ENCODE measurements around the gene NBAS. TPM values are rescaled to one million over a fixed set of nuclear protein-coding genes. Genes with fewer than 3 reads are reported as not detected.

The NBAS gene
- total RNA-seq, 1 experiment from 2014 or later, result 32.5 TPM

DNA sequence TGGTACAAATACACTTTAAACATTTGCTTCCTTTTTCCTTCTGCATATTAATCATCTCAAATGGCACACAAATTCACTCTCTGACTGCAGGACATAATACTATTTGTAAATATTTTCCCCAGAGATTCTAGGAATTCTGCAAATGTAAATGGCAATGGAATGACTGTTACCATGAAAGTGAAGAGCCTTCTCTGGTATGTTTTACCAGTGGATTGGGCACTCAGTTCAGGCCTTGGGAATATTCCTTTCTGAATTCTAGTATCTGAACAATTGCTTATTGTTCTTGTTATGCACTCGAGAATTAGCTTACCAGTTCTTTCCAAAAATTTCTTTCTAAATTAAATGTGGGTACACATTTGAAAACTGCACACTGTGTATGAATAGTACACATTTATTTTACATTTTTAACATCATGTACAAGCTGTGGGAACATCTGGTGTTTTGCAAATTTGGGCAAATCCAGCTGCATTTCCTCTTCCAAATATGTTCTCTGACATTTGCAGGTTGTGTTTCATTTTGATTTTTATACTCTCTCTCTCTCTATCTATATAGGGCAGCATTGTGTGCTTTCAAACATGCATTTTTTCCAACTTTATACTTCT, 289.1 kb downstream of the NBAS start:
- Histone ChIP-seq H3K27ac (ENCODE audit: insufficient read length, low read depth, low read length) (no peak overlapping the region), H4K91ac (ENCODE audit: insufficient read length, low read depth, low read length) (no peak overlapping the region), H3K9me3 (ENCODE audit: control insufficient read depth, low read depth, low read length) (no peaks in the 10 kb centered on the region), H3K23ac (ENCODE audit: insufficient read length, low read depth, low read length) (no peak overlapping the region), H2BK20ac (ENCODE audit: low read depth, low read length, poor library complexity, severe bottlenecking) (no peak overlapping the region), H2BK15ac (ENCODE audit: low read depth, low read length) (no peak overlapping the region), H3K14ac (ENCODE audit: insufficient read depth, low read length) (no peak overlapping the region), H3K79me2 (ENCODE audit: insufficient read depth, low read length) (no peaks in the 10 kb centered on the region), H2BK12ac (ENCODE audit: insufficient read length, low read depth, low read length) (no peak overlapping the region), H3K4me1 (ENCODE audit: insufficient read depth, low read length) (no peaks in the 10 kb centered on the region), H2AFZ (ENCODE audit: low read length) (no peak overlapping the region), H2BK5ac (ENCODE audit: insufficient read length, low read length) (no peak overlapping the region), H2AK5ac (ENCODE audit: insufficient read length, low read length) (no peak overlapping the region), H3K56ac (ENCODE audit: insufficient read length, low read depth, low read length) (no peak overlapping the region), H4K20me1 (ENCODE audit: control insufficient read depth, insufficient read depth, insufficient read length) (no peaks in the 10 kb centered on the region), H3K27me3 (ENCODE audit: insufficient read depth, low read length) (no peaks in the 10 kb centered on the region), H2BK120ac (ENCODE audit: low read depth, low read length, poor library complexity, severe bottlenecking) (no peak overlapping the region), H3K4me2 (ENCODE audit: insufficient read depth, insufficient read length, low read length) (no peak overlapping the region), H3K9ac (ENCODE audit: extremely low read depth, insufficient read length, low read length) (no peak overlapping the region), H4K5ac (ENCODE audit: insufficient read length, low read depth, low read length) (no peak overlapping the region), H3K23me2 (ENCODE audit: insufficient read length, low read depth, low read length, poor library complexity, severe bottlenecking) (no peaks in the 10 kb centered on the region), H3K79me1 (ENCODE audit: insufficient read depth, low read depth, low read length, poor library complexity, severe bottlenecking) (no peaks in the 10 kb centered on the region), H3K18ac (ENCODE audit: insufficient read length, low read depth, low read length) (no peak overlapping the region), H3T11ph (ENCODE audit: low read length) (no peak overlapping the region), H4K8ac (replicated peaks; ENCODE audit: insufficient read length, low read depth, low read length) (no peak overlapping the region), H3K4ac (ENCODE audit: low read depth, low read length) (no peak overlapping the region)
- Mint-ChIP-seq H3K4me1 (peaks cover 5 to 10% of the 10 kb centered on the region in 2 experiments), H3K27ac (no peak overlapping the region), H3K9me3 (no peaks in the 10 kb centered on the region), H3K4me3 (no peak overlapping the region), H3K27me3 (ENCODE audit: low read depth) (no peaks in the 10 kb centered on the region), H3K36me3 (ENCODE audit: insufficient read depth in 1 of 3, low read depth in 3 of 3) (peaks cover 4 to 6% (median 4%) of the 10 kb centered on the region in 3 experiments; a peak in 5 of 7 replicates)
- TF ChIP-seq, protein P1, sequence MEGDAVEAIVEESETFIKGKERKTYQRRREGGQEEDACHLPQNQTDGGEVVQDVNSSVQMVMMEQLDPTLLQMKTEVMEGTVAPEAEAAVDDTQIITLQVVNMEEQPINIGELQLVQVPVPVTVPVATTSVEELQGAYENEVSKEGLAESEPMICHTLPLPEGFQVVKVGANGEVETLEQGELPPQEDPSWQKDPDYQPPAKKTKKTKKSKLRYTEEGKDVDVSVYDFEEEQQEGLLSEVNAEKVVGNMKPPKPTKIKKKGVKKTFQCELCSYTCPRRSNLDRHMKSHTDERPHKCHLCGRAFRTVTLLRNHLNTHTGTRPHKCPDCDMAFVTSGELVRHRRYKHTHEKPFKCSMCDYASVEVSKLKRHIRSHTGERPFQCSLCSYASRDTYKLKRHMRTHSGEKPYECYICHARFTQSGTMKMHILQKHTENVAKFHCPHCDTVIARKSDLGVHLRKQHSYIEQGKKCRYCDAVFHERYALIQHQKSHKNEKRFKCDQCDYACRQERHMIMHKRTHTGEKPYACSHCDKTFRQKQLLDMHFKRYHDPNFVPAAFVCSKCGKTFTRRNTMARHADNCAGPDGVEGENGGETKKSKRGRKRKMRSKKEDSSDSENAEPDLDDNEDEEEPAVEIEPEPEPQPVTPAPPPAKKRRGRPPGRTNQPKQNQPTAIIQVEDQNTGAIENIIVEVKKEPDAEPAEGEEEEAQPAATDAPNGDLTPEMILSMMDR (conservative IDR thresholded peaks at IDR 0.05), result no peak
- no peak for DNase-seq
- WGBS (ENCODE audit: extremely low coverage, insufficient read length, low lambda C conversion rate), result no CpG with 5 or more reads among the region's 1 CpG
